GM19455 (cell line): Measurements from ENCODE around the gene SPATA20.

Experiments used
- ATAC-seq: cut with Tn5 transposase; IDR thresholded peaks from one replicate; pipeline ENCODE4 v1.9.1; 2021; ENCODE audit not compliant: unreplicated experiment

SPATA20 gene

DNA sequence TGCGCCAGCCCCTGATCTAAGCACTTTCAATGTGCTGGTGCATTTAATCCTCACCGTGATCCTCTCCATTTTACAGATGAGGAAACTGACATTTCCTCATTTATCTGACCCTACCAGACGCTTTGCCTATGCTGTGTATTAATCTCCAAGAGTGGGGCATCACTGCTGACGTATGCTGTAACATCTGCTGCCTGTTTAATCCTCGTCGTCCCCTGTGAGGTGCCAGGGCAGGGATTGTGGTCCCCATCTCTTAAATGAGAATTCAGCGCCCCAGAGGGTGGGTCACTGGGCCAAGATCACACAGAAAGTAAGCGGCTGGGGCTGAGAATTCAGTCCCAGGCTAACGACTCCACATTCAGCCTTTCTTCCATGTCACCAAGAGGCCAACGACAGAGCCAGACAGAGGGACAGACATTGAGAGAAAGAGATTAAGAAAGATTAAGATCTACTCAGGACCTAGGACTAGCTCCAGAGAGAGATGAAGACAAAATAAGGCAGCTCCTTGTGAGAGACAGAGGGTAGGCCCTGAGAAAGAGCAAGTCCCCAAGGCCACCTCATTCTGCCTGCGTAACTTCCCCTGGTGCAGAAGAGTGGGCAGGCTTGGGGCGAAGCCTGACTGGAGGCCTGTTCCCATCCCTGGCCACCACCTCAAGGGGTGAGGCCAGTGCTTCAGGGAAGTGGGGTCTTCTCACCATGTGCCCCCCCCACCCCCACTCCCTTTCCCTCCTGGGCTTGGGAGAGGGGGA, 27.1 kb downstream of the SPATA20 start:
- ATAC-seq: no peak

DNA sequence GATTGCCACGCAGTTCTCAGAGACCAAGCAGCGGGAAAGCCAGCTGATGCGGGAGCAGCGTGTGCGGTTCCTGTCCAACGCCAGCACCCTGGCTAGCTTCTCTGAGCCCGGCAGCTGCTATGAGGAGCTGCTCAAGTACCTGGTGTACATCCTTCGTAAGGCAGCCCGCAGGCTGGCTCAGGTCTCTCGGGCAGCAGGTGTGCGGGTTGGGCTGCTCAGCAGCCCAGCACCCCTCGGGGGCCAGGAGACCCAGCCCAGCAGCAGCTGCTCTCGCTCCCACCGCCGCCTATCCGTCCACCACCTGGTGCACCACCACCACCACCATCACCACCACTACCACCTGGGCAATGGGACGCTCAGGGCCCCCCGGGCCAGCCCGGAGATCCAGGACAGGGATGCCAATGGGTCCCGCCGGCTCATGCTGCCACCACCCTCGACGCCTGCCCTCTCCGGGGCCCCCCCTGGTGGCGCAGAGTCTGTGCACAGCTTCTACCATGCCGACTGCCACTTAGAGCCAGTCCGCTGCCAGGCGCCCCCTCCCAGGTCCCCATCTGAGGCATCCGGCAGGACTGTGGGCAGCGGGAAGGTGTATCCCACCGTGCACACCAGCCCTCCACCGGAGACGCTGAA, 28.7 kb downstream of the SPATA20 start:
- no peak for ATAC-seq

DNA sequence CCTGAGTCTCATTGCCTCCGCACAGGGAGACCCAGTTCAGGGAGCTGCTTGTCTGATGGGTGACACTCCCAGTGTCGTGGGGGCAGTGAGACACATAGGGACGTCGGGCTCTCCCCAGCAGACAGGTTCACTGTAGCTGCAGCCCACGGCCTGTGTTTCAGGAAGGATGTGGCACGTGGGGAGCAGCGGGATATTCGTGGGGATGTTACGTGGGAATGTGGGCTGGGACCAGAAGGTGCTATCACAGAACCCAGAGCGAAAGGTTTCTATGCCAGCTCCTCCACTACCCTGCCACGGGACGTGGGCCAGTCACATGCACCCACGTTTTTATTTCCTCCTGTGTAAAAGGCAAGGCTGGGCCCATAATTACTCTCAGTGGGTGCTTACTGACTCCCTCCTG, 29.9 kb downstream of the SPATA20 start:
- ATAC-seq: no peak

DNA sequence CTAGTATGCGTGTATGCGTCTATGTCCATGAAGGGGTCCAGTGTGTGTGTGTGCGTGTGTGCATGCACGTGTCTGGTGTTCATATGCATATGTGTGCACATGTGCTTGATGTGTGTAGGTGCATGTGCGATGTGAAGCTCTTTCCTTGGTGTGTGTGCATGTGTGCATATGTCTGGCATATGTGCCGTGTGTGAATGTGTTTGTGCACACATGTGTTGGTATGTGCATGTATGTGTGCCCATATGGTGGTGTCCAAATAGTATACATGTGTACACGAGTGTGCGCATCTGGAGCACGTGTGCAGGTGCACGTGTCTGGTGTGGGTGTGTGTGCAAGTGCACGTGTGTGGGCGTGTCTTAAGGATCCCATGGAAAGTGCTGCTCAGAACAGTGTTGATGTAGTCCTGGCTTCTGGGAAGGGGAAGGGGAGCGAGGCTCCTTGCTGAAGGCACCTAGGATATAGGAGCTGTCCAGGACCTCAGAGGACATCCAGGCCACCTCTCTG, 30.5 kb downstream of the SPATA20 start:
- no peak for ATAC-seq

DNA sequence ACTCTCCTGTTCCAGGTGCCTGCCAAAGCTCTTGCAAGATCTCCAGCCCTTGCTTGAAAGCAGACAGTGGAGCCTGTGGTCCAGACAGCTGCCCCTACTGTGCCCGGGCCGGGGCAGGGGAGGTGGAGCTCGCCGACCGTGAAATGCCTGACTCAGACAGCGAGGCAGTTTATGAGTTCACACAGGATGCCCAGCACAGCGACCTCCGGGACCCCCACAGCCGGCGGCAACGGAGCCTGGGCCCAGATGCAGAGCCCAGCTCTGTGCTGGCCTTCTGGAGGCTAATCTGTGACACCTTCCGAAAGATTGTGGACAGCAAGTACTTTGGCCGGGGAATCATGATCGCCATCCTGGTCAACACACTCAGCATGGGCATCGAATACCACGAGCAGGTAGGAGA, 31.2 kb downstream of the SPATA20 start:
- no peak for ATAC-seq

DNA sequence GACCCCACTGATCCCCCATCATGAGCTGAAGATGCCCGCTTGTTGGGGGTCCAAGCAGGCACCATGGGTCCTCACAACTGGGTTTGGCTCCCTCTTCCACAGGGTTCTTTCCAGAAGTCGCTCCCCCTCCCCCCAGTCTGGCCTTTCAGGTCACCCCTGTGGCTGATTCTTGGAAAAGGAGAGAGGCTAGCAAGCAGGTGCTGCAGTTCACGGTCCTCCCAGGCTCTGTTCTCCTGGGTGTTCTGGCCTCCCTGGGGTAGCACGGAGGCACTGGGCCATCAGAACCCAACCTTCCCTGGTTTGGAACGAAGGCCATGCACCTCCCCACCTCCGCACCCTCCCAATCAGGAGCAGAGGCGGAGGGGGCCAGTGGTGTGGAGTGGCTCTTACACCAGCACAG, 32.4 kb downstream of the SPATA20 start:
- ATAC-seq: no peak

GRCh38 chr17:50580646-50581045, 33.7 kb downstream of the SPATA20 start:
- no peak for ATAC-seq

- ATAC-seq: no peak
Observed at GRCh38 chr17:50581316-50581715, 34.3 kb downstream of the SPATA20 start.

DNA sequence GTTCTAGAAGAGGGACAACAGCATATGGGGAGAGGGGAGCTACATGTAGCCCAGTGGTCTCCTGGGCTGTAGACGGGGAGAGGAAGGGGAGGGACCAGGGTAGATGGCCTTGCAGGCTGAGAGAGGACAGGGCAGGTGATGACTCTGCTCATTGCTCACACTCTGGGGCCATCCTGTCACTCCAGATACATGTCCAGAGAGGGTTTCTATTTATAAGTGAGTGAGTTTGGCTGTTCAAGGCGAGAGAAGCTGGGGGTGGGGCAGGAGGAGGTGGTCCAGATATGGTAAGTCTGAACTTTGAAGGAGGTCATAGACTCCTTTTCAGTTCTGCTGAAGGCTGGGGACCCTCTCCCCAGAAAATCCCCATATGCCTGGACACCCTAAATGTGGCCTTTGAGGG, 35.8 kb downstream of the SPATA20 start:
- ATAC-seq: no peak

DNA sequence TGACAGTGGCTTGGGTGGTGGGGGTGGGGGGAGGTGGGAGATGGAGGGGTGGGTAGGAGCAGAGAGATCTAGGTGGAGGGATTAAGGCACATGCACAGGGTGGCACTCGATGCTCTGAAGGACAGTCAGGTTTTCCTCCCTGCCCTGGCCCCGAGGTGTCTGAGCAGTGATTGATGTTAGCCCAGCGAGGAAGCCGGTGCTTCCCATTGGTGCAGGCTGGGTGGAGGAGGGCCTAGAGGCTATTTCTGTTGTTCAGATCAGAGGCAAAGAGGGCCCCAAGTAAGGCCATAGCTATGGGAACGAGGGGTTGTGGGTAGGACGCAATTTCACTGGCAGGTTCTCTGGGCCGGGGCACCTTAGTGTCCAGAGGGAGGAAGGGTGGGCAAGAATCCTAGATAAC, 36.7 kb downstream of the SPATA20 start:
- ATAC-seq: no peak

- no peak for ATAC-seq
Observed at GRCh38 chr17:50584116-50584515, 37.1 kb downstream of the SPATA20 start.

- no peak for ATAC-seq
Observed at GRCh38 chr17:50584749-50585148, 37.8 kb downstream of the SPATA20 start.

GRCh38 chr17:50585346-50585745, 38.4 kb downstream of the SPATA20 start:
- no peak for ATAC-seq

DNA sequence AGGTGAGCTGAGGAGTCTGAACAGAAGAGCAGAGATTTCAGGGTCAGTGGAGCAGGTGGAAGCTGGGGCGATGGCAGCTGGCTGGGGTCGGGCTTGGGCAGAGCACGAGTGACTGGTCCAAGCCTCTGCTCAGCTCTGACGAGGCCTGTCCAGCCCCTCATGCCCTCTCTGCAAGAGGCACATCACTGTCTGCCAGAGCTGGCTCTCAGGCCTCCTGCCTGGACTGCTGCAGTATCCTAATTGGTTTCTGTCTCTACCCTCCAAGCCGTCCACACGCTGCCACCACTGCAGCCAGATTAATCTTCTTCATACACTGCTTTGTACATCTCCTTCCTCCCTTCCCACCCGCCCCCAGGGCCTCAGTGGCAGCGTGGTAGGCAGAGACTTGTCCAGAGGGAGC, 38.9 kb downstream of the SPATA20 start:
- no peak for ATAC-seq

DNA sequence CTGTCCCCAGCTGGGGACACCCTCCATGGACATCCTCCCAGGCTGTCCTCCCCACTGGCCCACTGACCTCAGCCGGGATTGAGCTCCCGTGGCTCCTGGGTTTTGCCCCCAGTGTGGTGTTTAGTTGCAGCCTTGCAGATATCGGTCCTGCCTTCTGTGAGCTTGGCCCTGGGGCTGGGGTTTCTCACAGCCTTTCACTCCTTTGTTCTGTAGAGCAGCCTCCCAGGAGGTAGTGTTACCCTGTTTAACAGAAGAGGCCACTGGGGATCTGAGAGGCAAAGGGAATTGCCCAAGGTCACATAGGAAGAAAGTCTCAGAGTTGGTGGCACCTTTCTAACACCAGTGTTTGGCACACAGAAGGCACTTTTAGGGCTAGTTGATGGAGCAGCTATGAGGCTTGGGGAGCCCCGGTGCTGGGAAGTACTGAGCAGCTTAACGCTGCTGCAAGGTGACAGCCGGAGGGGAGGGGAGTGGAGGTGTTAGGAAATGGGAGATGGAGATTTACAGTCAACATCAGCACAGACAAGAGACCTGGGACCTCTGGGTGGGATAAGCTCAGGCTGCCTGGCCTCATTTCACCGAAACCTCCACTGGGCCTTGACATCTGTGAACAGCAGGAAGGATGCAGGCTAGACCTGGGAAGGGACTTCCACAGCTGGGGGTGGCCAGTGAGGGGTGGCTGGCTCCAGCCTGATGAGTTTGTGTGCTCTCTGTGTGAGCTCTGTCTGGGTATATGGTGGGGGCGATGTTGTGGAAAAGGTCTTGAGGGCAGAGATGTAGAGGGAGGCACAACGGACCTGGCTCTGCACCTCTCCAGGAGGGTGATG, 39.7 kb downstream of the SPATA20 start:
- ATAC-seq: no peak

GRCh38 chr17:50587571-50587970, 40.6 kb downstream of the SPATA20 start:
- no peak for ATAC-seq

GRCh38 chr17:50588391-50589049, 41.5 kb downstream of the SPATA20 start:
- ATAC-seq: no peak

DNA sequence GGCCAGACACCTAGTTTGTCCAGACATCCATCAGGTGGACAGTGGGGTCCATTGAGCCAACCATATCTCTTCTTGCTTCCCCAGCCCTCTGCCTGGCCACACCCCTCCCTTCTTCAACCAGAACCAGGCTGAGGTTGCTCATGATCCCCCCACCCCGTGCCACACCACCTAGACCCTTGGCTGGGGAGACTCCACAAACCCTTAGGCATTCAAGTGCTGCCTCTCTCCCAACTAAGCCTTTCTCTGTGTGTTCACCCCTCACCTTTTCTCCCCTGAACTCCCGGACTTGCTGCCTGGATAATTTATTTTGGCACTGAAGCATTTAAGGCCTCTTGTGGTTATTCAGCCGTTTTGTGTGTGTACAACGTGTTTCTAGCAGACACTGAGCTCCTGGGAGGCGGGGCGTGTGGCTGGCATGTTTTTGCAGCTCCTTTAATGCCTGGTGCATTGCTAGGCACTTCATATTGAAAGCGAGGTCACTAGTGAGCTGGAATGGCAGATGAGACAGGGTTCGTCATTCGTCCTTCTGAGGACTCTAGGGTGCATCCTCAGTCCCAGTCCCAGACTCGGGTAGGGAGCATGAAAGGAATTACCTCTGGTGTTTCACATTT, 42.2 kb downstream of the SPATA20 start:
- no peak for ATAC-seq

- ATAC-seq: no peak
Observed at GRCh38 chr17:50590946-50591737, 44.2 kb downstream of the SPATA20 start.

GRCh38 chr17:50593321-50593720, 46.3 kb downstream of the SPATA20 start:
- ATAC-seq: no peak
